ENCODE measurements around the gene SPATS1. TPM values are rescaled to one million over a fixed set of nuclear protein-coding genes. Genes with fewer than 3 reads are reported as not detected.
A peak's percentile ranks its signal among the peaks of the same experiment; 100 is the strongest.

Gene SPATS1
- total RNA-seq, 2 donors from 2014 or later: not detected

DNA sequence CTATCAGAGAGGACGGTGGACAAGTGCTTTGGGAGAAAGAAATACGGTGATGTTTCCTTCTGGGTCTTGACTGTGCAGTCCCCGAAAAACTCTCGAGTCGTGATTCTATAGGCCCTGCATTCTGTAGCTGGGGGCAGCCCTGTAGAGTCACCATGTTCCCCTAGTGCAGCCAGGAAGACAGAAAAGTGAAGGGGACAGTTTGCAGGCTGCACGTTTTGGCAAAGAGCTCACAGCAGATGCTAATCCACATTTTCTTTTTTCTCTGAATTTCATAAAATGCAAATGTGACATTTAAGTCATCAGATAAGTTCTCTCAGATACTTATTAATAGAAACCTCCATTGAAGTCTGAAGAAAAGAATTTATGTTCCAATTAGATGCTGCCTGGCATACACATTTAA is 19.5 kb downstream of the SPATS1 start:
- Mint-ChIP-seq H3K4me3 (no peak overlapping the region), H3K27ac (no peak overlapping the region), H3K36me3 (ENCODE audit: insufficient read depth in 2 of 2) (no peaks in the 10 kb centered on the region), H3K9me3 (peaks cover 0 to under 1% of the 10 kb centered on the region in 2 donors), H3K4me1 (ENCODE audit: low read depth) (no peaks in the 10 kb centered on the region), H3K27me3 (ENCODE audit: low read depth) (peaks cover 25% of the 10 kb centered on the region)
- no peak for DNase-seq
- ATAC-seq (replicated peaks in 1 of 2): no peak

DNA sequence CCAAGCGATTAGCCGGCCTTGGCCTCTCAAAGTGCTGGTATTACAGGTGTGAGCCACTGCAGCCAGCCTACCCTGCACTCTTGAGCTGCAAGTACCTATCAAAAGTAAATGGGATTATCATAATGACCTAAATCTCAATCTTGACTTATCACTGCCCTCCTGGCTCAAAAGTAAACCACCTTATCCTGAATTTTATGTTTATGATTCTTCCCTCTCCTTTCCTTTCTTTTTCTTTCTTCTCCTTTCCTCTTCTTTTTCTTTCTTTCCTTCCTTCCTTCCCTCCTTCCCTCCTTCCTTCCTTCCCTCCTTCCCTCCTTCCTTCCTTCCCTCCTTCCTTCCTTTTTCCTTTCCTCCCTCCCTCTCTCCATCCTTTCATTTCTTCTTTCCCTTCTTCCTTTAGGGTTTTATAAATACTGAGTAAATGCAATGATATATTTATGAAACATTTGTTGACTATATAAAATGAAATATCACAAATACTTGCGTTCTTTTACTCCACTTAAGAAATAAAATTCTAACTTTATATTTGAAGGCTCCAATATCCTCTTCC is 21.0 kb downstream of the SPATS1 start:
- Mint-ChIP-seq H3K27me3 (ENCODE audit: low read depth) (peaks cover 19% of the 10 kb centered on the region), H3K36me3 (ENCODE audit: insufficient read depth in 2 of 2) (no peaks in the 10 kb centered on the region), H3K4me1 (ENCODE audit: low read depth) (no peaks in the 10 kb centered on the region), H3K27ac (no peak overlapping the region), H3K9me3 (no peaks in the 10 kb centered on the region), H3K4me3 (no peak overlapping the region)
- DNase-seq: no peak
- no peak for ATAC-seq (replicated peaks in 1 of 2)

- Mint-ChIP-seq H3K4me3 (no peak overlapping the region), H3K27me3 (ENCODE audit: low read depth) (peaks cover 15% of the 10 kb centered on the region), H3K27ac (no peak overlapping the region), H3K4me1 (ENCODE audit: low read depth) (no peaks in the 10 kb centered on the region), H3K9me3 (no peaks in the 10 kb centered on the region), H3K36me3 (ENCODE audit: insufficient read depth in 2 of 2) (no peaks in the 10 kb centered on the region)
- no peak for DNase-seq
- no peak for ATAC-seq (replicated peaks in 1 of 2)
These were observed 24.3 kb downstream of the SPATS1 start for GRCh38 chr6:44366781-44367180.

- H3K27ac Mint-ChIP-seq: no peak overlapping the region
- no peaks in the 10 kb centered on the region for H3K9me3 Mint-ChIP-seq
- no peaks in the 10 kb centered on the region for H3K36me3 Mint-ChIP-seq (ENCODE audit: insufficient read depth in 2 of 2)
- H3K4me1 Mint-ChIP-seq (ENCODE audit: low read depth): no peaks in the 10 kb centered on the region
- ATAC-seq (replicated peaks in 1 of 2) (no peak), DNase-seq (peak in 1 of 2 donors; percentile 9)
- peaks cover 12% of the 10 kb centered on the region for H3K27me3 Mint-ChIP-seq (ENCODE audit: low read depth)
- no peak overlapping the region for H3K4me3 Mint-ChIP-seq
These were observed 25.2 kb downstream of the SPATS1 start for GRCh38 chr6:44367681-44368080.

GRCh38 chr6:44373051-44373450 is 30.6 kb downstream of the SPATS1 start:
- Mint-ChIP-seq H3K9me3 (no peaks in the 10 kb centered on the region), H3K27me3 (ENCODE audit: low read depth) (peaks cover 7% of the 10 kb centered on the region), H3K36me3 (ENCODE audit: insufficient read depth in 2 of 2) (no peaks in the 10 kb centered on the region), H3K4me3 (no peak overlapping the region), H3K27ac (no peak overlapping the region), H3K4me1 (ENCODE audit: low read depth) (no peaks in the 10 kb centered on the region)
- no peak for ATAC-seq (replicated peaks in 1 of 2)
- DNase-seq: no peak

DNA sequence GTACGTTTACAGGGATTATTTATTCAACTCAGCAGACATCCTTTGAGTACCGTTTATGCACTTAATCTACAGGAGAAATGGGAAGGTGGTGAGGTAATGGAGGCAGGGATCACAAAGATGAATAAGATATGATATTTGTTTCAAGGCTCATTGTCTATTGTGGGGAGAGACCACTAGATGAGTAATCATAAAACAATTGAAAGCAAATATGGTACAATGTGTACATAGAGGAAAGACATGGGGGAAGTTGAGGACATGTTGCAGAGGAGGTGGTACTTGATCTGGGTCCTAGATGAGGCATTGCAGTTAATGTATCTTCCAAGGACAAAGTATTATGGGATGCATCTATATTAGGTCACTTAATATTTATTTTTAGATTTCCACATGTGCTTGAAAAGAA is 31.3 kb downstream of the SPATS1 start:
- no peak for DNase-seq
- ATAC-seq (replicated peaks in 1 of 2): no peak
- no peaks in the 10 kb centered on the region for H3K36me3 Mint-ChIP-seq (ENCODE audit: insufficient read depth in 2 of 2)
- H3K4me3 Mint-ChIP-seq: no peak overlapping the region
- H3K9me3 Mint-ChIP-seq: no peaks in the 10 kb centered on the region
- no peak overlapping the region for H3K27ac Mint-ChIP-seq
- no peaks in the 10 kb centered on the region for H3K27me3 Mint-ChIP-seq (ENCODE audit: low read depth)
- H3K4me1 Mint-ChIP-seq (ENCODE audit: low read depth): no peaks in the 10 kb centered on the region

DNA sequence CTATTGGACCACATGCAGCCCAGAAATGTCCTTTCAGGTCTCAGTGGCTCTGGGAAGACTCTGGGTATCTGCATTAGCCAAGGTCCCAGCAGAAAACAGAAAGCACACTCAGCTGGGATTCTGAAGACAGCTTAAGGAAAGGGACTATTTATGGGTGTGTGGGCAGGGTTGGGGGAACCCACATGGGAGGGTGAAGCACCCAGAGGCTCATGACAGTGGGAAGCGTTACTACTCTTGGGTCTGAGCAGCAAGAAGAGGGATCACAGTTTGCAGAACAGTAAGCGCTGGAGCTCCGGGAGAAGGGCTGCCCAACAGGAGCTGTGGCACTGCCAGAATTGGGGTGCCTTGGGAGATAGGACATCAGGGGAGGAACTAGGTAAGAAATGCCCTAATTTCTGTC is 32.6 kb downstream of the SPATS1 start:
- Mint-ChIP-seq H3K36me3 (ENCODE audit: insufficient read depth in 2 of 2) (no peaks in the 10 kb centered on the region), H3K27me3 (ENCODE audit: low read depth) (no peaks in the 10 kb centered on the region), H3K9me3 (no peaks in the 10 kb centered on the region), H3K27ac (no peak overlapping the region), H3K4me1 (ENCODE audit: low read depth) (no peaks in the 10 kb centered on the region), H3K4me3 (no peak overlapping the region)
- no peak for DNase-seq
- no peak for ATAC-seq (replicated peaks in 1 of 2)

DNA sequence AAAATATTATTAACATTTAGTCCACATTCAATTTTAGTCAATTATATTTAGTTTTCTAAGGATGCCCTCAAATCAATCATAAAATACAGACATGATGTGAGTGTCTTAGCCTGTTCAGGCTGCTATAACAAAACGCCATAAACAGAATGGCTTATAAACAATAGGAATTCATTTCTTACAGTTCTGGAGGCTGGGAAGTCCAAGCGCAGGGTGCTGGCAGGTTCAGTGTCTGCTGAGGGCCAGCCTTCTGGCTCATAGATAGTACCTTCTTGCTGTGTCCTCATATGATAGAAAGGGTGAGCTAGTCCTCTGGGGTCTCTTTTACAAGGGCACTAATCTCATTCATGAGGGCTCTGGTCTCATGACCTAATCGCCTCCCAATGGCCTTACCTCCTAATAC is 35.0 kb downstream of the SPATS1 start:
- ATAC-seq (replicated peaks in 1 of 2): no peak
- Mint-ChIP-seq H3K27ac (no peak overlapping the region), H3K4me1 (ENCODE audit: low read depth) (no peaks in the 10 kb centered on the region), H3K27me3 (ENCODE audit: low read depth) (no peaks in the 10 kb centered on the region), H3K4me3 (no peak overlapping the region), H3K9me3 (no peaks in the 10 kb centered on the region), H3K36me3 (ENCODE audit: insufficient read depth in 2 of 2) (no peaks in the 10 kb centered on the region)
- DNase-seq: no peak

DNA sequence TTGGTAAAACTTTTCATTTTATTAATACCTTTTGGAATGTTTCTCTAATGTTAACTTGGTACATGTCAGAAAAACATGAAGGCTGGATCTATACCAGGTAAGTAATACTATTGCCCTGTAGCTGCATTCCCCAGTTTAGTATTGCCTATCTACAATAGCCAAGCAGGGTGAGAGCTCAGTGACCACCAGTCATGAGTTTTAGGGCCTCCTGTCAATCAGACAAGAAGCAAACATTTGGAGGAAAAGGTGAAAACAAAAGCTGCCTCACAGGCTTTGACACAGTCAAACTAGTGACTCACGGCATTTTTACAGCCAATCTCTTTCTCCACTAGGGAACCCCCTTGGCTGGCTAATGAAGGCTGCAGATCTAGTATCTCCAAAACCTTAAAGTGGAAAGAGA is 35.5 kb downstream of the SPATS1 start:
- Mint-ChIP-seq H3K36me3 (ENCODE audit: insufficient read depth in 2 of 2) (no peaks in the 10 kb centered on the region), H3K9me3 (no peaks in the 10 kb centered on the region), H3K27ac (no peak overlapping the region), H3K4me1 (ENCODE audit: low read depth) (no peaks in the 10 kb centered on the region), H3K27me3 (ENCODE audit: low read depth) (no peaks in the 10 kb centered on the region), H3K4me3 (no peak overlapping the region)
- DNase-seq: no peak
- ATAC-seq (replicated peaks in 1 of 2): no peak

- DNase-seq: no peak
- H3K4me3 Mint-ChIP-seq: no peak overlapping the region
- H3K27me3 Mint-ChIP-seq (ENCODE audit: low read depth): peaks cover 6% of the 10 kb centered on the region
- no peaks in the 10 kb centered on the region for H3K36me3 Mint-ChIP-seq (ENCODE audit: insufficient read depth in 2 of 2)
- no peaks in the 10 kb centered on the region for H3K9me3 Mint-ChIP-seq
- H3K4me1 Mint-ChIP-seq (ENCODE audit: low read depth): peaks cover 6% of the 10 kb centered on the region
- no peak overlapping the region for H3K27ac Mint-ChIP-seq
- ATAC-seq (replicated peaks in 1 of 2): no peak
These were observed 39.3 kb downstream of the SPATS1 start for GRCh38 chr6:44381739-44382138.

- ATAC-seq (replicated peaks in 1 of 2) (no peak), DNase-seq (no peak)
- Mint-ChIP-seq H3K36me3 (ENCODE audit: insufficient read depth in 2 of 2) (peaks cover 3 to 10% of the 10 kb centered on the region in 2 donors), H3K9me3 (no peaks in the 10 kb centered on the region), H3K4me3 (peak overlapping the region; percentile 97 to 98), H3K4me1 (ENCODE audit: low read depth) (peaks cover 42% of the 10 kb centered on the region), H3K27ac (peak overlapping the region; percentile 90), H3K27me3 (ENCODE audit: low read depth) (peaks cover 6% of the 10 kb centered on the region)
These were observed 44.0 kb downstream of the SPATS1 start for GRCh38 chr6:44386364-44386928.

DNA sequence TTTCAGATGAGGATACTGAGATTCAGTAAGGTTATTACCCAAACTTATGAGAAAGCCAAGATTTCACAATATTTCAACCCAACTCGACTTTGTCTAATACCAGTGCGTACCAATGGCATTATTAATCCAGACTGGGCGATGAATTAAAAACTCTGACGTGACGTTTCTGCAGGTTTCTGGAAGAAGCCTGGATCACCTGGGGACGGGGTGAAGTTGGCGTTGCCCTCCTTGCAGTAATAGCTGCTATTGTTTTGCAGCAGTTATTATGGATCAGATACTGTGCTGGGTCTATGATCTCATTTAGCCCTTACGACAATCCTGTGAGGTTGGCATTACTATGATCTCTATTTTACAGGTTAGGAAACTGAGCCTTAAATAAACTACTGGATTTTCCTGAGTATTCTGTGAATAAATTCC is 44.5 kb downstream of the SPATS1 start:
- Mint-ChIP-seq H3K4me3 (peak overlapping the region; percentile 97 to 98), H3K27ac (peak overlapping the region; percentile 90), H3K9me3 (no peaks in the 10 kb centered on the region), H3K27me3 (ENCODE audit: low read depth) (peaks cover 6% of the 10 kb centered on the region), H3K36me3 (ENCODE audit: insufficient read depth in 2 of 2) (peaks cover 5 to 14% of the 10 kb centered on the region in 2 donors), H3K4me1 (ENCODE audit: low read depth) (peaks cover 47% of the 10 kb centered on the region)
- peak; percentile 4 to 5 for ATAC-seq (replicated peaks in 1 of 2)
- DNase-seq: no peak

DNA sequence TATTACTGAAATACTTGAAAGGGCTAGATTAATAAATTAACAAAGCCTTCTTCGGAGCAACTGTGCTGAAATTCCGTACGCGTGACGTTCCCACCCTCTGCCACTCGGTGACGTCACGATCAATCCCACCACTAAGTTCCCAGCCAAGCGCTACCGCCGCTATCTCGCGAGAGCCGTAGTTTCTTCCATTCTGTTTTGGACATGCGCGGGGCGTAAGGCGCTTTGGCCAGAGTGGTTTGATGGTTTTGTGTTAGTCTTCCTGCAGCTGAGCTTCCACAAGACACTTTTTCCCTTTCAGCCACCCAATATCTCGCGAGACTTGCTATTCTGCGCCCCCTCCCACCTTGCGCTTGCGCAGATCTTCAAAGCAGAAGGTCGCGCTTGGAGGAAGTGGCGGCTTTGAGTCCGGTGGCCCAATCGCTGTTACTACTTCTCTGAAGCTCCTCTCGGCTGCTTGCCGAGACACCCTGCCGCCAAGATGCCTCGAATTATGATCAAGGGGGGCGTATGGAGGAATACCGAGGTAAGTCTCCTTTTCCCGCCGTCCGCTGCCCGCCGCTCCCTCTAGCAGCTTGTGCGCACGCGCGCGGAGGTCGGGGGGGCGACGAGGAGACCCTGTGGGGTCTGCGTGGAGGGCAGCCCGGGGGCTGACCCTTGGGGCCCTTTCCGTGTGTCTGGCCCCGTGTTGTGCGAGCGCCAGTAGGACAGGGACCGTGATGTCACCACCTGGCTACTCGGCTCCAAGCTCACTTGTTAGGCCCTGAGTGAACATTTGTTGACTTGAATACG is 45.1 kb downstream of the SPATS1 start, which contains the start of gene CDC5L:
TSS of gene CDC5L (plus strand) at position 361 of the 789 bp plus-strand sequence. CDS start at position 479, 118 bp downstream.
- Mint-ChIP-seq H3K9me3 (no peaks in the 10 kb centered on the region), H3K36me3 (ENCODE audit: insufficient read depth in 2 of 2) (peaks cover 5 to 21% of the 10 kb centered on the region in 2 donors), H3K27me3 (ENCODE audit: low read depth) (peaks cover 6% of the 10 kb centered on the region), H3K27ac (peak within 1 kb of the TSS; percentile 90), H3K4me3 (peak within 1 kb of the TSS; percentile 97 to 98), H3K4me1 (ENCODE audit: low read depth) (peaks cover 48% of the 10 kb centered on the region)
- ATAC-seq (replicated peaks in 1 of 2) (peak; percentile 93), DNase-seq (peak; percentile 93 to 95)

Data from activated T-cell treated with anti-CD3 and anti-CD28 coated beads, Interleukin-2, amount 50 U/mL, for 72 hours (primary cell).